CD4-positive, alpha-beta T cell treated with Interleukin-17A for 4 hours (primary cell): ENCODE data around the gene PIP5K1B.
"Not testable (repeated sequence)": the region's sequence is repeated elsewhere in the genome, so short reads cannot be mapped to it uniquely, and the experiment has no call there.

Source experiments
- DNase-seq: peaks from one replicate; pipeline ENCODE4 v3.0.0-alpha.2; 2020; ENCODE audit warnings: mixed read lengths

The PIP5K1B gene

DNA sequence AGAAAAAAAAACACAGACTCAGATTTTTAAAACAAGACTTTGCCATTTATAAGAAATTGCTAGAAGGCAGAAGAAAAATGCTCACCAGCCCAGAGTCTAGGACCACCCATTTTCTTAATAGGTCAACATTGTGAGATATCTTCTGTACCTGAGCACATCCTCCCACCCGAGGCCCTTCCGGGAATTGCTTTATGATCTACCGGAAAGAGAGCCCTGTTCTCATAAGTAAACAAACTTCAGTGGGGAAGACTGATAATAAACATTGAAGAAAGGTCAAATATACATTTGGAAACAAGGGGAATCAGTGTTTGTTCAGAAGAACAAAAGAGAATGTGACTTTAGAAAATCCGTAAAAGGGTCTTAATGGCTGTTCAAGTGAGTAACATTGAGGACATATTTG, 264.5 kb downstream of the PIP5K1B start:
- DNase-seq = no peak

DNA sequence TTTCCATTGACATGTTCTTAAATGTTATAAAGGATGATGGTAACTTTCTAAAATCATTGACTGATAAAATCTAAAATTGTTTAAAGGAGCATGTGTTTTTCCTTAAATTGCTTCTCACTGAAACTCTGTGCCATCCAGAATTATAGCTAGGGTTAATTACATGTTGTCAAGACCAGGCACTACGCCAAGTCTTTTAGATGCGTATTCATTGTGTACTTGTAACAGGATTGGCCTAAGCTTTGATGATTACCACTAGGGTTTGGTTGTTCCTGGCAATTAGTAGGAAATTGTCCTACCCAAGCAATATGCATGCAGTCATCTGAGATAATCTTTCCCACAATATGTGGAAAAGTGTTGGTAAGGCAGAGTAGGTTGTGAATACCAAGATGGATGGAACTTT, 265.1 kb downstream of the PIP5K1B start:
- no peak for DNase-seq

DNA sequence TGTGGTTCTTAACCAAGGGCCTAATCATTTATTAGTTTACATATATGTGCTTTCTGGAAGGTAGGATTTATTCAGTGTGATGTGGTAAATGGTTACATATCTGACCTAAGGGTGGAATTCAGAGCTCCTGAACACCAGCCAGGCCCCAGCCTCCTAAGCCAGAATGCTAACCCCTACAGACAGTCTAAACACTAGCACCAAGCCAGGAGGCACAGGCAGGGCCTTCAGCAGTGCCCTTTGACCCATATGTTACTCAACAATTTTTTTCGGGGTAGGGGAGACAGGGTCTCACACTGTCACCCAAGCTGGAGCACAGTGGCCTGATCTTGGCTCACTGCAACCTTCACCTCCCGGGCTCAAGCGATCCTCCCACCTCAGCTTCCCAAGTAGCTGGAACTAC, 268.6 kb downstream of the PIP5K1B start:
- no peak for DNase-seq

DNA sequence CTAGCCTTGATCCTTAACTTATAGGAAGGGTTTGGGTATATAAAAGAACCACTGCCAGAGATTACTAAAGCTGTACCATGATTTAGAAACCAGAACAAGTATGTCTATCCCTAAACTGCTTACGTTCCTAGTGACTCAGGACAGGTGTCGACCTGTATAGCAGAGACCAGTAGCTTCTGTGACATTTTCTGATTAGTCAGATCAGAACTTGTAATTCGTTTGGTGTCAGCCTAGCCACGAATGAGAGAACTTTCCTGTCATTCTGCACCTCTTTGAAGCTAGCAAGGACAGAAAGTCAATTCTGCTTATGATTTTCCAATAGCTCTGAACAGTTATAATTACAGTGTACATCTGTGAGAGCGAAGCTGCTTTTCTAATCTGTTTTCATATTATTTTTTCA, 269.4 kb downstream of the PIP5K1B start:
- DNase-seq = no peak

DNA sequence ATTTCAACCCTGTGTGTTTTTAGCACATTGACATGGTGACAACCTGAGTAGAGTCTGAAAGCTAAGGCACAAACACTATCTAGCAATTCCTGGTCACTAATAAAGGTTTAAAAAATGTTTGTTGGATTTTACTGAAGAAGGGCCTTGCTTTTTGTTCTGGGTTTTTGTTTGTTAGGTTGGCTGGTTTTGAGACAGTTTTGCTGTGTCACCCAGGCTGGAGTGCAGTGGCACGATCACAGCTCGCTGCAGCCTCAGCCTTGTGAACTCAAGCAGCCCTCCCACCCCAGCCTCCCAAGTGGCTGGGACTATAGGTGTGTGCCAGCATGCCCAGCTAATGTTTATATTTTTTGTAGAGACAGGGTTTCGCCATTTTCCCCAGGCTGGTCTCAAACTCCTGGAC, 269.9 kb downstream of the PIP5K1B start:
- DNase-seq = no peak

DNA sequence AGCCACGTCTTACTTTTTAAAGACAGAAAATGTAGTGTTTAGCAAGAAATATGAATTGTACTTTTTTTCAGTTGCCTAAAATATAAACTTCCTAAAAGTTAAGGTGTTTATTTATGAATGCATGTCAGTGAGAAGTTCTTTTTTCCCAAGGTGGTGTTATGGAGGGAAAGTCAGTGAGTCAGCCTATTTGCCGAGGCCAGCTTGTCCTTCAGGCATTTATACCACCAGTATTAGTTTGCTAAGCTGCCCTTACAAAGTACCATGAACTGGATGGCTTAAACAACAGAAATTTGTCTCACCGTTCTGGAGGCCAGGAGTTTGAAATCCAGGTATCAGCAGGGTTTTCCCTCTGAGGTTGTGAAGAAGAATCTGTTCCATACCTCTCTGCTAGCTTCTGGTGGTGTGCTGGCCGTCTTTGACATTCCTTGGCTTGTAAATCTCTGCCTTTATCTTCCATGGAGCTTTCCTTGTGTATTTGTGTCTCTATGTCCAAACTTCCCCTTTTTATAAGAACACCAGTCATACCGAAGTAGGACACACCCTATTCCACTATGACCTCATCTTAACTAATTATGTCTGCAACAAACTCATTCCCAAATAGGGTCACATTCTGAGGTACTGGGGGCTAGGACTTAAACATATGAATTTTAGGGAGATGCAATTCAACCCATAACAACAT, 270.5 kb downstream of the PIP5K1B start:
- DNase-seq = no peak

DNA sequence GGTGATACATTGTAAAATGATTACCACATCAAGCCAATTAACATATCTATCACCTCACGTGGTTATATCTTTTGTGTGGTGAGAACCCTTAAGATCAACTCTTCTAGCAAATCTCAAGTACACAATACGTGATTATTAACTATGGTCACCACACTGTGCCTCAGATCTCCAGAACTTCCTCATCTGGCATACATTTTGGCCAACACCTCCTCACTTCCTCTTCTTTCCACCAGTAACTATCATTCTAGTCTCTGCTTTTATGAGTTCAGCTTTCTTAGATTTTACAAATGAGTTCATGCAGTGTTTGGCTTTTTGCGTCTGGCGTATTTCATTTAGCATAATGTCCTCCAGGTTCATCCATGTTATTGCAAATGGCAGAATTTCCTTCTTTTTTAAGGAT, 273.0 kb downstream of the PIP5K1B start:
- DNase-seq = no peak

DNA sequence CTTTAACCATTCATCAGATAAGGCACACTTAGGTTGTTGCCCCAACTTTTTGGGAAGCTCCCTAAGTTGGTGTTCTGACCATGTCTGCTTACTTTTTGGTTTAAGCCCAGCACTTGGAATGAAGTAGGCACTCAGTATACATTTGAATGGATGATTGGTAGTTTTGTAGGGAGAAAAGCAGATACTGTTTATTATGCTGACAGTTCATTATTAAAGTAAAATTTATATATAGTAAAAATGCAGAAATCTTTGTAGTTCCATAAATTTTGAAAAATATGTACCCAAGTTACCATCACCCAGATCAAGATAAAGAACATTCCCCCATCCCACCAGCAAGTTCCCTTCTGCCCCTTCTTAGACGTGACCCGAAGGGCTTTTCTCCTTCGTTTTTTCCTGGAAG, 273.5 kb downstream of the PIP5K1B start:
- no peak for DNase-seq

DNA sequence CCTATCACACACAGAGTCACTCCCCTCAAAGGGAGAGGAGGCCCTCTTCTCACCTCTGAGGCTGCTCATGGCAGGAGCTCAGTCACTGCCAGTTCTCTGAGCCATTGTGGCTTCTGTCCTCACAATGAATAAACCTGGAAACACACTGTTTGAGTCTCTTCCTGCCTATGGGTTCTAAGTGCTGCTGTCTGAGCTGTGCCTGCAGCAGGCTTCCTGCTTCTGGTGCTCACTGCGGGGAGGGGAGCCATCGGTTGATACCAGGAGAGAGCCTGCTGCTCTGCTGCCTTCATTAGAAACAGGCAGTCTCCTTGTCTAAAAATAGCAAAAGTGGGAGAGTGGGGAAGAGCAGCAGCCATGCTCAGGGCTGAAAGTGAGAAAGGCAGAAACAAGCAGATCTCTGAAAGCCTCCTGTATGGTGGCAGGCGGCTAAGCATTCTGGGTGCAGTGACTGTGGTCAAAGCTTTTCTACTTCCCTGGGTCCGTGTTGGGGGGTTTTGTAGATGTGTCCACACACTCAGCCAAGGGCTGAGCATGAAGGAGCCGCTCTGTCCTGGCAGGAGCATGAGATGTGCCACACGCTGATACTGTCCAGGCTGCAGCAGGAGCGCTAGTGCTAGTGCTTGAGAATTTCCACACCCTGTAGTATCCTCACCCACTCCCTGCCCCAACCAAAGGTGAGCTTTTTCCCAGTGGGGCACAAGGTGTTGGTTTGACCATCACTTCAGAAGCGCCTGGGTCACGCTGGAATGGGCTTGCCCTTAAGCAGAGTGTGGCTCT, 274.7 kb downstream of the PIP5K1B start:
- DNase-seq = peak; percentile 37

DNA sequence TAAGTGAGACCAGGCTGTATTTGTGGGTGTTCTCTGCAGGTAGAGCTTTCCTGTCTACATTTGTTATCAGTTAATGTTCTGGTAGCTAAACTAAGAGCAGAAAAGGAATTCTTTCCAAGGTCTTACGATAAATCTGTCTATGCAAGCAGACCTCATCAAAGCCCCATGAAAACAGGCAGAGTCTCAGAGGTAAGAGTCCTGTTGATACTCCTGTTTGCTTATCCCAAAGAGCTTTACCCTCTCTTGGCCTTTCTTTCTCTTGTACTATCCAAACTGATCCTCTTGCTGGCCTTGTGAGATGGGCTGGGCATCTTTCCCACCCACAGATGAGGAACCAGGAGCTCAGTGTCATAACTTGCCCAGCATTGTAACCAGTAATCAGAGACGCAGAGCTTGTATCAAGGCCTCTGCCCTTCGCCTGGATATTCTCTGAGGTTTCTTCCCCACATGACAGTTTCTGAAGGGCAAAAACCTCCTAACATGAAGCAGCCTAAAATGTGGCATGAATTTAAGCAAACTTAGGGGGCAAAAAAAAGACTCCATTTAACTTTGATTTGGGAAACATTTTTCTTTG, 275.4 kb downstream of the PIP5K1B start:
- no peak for DNase-seq

DNA sequence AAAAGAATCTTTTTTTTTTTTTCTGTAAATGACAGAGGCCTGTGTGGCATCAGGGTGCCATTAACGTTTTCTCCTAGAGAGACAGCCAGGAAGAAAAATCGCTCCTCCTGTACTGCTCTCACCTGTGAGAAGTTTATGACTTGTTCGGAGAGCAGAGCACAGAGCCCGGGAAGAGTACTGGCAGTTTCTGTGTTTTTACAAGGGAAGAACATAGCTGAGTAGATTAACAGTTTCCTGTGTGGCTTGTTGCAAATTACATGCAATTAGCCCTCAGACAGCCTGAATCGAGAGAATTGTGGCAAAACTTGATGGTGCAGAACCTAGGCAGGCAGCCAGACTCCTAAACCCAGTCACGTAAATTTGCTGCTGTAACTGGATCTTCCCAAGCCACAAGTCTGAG, 276.7 kb downstream of the PIP5K1B start:
- no peak for DNase-seq

DNA sequence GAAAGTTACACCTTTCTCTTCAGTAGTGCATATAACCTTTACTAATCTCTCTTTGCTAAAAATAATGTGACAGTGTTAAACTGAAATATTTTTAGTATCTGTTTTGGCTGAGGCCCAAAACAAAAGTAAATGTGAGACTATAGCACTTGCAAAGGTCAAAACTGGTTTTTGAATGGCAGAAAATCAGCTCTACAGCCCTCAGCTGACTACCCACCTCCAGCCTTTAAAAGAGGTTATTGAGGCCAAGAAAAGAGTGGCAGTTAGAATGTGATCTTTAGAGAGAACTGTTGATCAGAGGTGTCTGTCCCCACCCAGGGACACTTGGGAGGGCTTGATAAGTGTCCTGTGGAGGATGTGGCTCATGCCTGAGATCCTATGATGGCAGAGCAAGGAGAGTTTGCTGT, 278.0 kb downstream of the PIP5K1B start:
- no peak for DNase-seq

DNA sequence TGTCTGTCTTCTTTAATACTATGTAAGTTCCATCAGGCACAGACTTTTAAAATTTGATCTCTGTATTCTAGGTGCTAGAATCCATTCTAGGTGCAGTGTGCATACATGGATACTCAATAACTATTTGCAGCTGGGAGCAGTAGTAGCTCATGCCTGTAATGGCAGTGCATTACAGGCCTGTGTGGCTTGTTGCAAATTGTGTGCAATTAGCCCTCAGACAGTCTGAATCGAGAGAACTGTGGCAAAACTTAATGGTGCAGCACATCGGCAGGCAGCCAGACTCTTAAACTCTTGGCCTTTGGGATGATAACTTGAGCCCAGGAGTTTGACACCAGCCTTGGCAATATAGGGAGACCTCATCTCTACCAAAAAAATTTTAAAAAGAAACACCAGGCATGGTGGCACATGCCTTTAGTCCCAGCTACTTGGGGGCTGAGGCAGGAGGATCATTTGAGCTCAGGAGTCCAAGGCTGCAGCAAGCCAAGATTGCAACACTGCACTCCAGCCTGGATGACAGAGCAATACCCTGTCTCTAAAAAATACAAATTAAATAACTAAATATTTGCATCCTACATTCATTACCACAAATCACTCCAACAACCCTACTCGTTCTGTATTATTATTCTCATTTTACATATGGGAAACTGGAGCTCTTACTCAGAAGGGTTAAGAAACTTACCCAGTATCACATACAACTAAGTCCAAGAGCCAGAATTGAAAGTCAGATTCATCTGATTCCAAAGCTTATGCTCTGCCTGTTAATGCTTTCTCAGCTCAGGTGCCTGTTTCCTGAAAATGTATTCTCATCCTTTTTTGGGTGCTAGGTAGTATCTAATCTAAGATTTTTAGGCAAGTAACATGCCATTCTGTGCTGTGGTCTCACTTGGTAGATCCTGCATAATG, 278.7 kb downstream of the PIP5K1B start:
- DNase-seq = no peak

DNA sequence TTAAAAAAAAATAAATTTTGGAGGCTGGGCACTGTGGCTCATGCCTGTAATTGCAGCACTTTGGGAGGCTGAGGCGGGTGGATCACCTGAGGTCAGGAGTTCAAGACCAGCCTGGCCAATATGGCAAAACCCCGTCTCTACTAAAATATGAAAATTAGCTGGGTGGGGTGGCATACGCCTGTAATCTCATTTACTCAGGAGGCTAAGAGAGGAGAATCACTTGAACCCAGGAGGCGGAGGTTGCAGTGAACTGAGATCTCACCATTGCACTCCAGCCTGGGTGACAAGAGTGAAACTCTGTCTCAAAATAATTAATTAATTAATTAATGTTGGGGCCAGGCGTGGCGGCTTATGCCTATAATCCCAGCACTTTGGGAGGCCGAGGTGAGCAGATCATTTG, 281.9 kb downstream of the PIP5K1B start:
- not testable (repeated sequence) for DNase-seq

DNA sequence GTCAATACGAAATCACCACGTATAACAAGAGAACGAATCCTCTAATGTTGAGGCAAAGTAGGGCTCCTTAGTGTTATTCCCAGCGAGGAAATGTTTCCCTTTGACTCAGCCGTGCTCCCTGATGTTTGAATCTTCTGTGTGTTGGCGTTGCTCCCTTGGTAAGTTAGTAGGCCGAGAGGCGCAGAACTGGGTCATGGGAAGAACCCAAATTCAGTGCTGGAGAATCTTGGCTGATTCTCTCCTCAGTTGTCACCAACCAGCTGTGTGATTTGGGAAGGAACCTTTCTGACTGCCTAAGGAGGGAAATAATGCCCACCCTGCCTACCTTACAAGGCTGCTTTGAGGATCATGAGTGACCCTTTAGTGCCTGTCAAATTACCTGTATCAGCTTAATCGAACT, 286.4 kb downstream of the PIP5K1B start:
- DNase-seq = no peak

DNA sequence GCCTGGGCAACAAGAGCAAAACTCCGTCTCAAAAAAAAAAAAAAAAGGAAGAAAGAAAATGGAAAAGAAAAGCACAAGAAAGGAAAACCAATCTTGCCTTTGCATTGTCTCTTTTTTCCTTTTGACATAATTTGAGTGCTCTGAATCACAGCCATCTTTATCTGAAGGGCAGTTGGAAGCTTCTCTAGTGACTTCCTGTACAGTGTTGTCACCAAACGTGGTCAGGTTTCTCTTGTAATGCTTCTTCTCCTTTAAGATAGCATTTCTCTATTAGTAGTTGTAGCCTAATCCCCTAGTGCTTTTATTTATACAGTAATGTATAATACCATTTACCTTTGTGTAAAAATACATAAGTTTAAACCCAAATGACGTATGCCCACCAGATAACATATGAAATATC, 290.7 kb downstream of the PIP5K1B start:
- DNase-seq = no peak

DNA sequence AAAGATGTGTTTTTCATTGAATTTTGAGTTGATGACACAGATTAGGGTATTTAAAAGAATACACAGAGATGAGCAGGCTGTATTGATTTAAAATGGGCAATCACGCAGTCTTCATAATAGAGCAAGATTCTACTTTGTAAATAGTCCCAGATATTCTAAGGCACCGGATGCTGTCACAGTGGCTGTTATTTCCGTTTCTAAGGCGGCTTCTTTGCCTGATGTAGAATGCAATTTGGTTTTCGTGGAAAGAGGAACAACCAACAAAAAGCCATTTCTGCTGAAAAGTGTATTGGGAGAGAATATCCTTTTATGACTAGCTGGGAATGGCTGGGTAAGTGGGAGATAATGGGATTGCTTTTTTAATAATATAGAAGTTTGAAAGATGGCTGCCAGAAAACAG, 291.4 kb downstream of the PIP5K1B start:
- no peak for DNase-seq

DNA sequence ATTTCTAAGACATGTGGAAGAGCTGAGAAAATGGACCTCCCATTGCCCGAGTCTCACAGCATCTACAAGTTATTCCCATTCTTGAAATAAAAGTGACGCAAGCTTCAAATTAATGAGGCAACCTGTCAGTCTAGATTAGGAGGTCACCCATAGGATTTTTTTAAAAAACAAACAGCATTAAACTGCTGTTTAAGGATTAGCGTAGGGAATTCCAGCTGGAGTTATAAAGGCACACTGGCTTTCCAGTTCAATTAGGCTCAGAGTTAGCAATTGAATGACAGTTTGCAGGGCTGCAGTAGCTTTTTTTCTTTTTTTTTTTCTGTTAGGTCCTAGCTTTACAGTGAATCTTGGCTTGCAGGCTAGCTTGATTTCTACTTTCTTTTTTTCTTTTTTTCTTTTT, 292.6 kb downstream of the PIP5K1B start:
- DNase-seq = no peak

DNA sequence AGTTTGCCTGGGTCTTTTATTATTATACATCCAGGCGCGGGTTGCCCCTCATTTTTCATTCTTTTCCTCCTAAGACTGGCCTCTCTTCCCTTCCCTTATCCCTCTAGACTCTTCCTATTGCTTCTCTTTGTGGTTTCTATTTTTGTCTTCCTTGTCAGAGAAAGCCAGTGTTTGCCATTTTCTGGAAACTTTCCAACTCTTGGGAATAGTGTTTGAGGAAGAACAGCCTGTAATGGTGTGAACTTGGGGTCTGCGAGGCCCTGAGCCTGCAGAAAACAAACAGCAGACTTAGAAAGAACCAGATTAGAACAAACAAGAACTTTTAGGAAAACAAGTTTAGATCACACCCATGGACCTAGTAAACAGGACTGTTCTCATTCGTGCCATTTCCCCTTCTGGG, 293.3 kb downstream of the PIP5K1B start:
- no peak for DNase-seq

DNA sequence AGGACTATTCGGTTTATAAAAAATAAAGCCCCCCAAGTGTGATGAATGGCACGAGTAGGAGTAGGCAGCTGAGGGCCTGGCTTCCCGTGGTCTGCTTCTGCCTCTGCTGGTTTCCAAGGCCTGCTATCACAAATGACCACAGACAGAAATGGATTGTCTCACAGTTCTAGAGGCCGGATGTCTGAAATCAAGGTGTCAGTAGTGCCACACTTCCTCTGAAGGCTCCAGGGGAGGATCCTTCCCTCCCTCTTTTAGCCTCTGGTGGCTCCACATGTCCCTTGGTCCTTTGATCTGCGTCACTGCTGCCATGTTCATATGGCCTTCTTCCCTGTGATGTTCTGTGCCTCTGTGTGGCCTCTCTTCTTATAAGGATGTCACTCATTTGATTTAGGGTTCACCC, 293.8 kb downstream of the PIP5K1B start:
- DNase-seq = no peak

DNA sequence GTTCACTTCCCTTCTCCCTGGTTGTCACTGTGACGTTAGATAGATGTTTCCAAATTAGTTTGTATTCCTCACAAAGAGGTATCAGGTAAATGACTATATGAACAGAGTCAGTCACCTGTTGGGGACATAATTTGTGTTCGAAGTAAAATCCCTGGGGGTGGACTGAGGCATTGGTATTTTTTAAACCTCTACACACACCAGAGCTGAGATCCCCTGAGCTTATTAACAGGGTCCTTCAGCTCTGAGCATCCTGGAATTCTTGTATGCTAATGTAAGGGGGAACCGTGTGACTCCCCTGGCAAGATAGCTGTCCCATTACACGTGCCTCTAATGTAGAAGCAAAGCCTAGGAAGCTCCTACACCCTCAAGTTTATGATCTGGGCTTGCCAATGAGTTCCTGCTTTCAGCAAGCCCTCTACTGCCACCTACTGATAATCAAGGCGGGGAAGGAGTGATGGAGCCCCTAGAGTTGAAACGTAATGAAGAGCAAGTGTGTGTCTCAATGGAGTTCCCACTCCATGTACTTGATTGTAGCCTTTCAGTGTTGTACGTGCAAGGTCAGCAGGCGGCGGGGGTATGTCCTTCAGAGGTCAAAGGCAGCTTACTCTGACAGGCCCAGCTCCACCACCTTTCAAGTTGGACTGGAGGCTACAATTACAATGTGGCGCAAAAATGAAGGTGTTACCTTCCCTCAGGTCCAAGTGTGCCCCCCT, 294.5 kb downstream of the PIP5K1B start:
- peak; percentile 71 for DNase-seq

DNA sequence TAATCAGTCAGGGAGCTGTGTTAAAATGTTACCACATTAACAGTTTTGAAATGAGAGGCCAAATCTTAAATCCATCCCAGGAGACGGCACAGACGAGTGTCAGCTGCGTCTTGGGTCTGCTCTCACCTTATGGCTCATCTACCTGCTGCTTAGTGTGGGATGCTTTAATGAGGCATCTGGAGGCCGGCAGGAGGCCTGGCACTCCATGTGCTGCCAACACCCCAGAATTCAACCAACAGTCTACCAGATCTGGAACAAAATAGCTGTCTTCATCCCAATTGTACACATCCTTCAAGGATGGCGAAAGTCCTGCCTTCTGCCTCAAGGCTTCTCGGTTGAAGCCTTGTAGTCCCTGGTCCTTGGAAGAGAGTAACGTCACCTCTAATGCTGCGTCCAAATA, 296.9 kb downstream of the PIP5K1B start:
- DNase-seq = no peak

DNA sequence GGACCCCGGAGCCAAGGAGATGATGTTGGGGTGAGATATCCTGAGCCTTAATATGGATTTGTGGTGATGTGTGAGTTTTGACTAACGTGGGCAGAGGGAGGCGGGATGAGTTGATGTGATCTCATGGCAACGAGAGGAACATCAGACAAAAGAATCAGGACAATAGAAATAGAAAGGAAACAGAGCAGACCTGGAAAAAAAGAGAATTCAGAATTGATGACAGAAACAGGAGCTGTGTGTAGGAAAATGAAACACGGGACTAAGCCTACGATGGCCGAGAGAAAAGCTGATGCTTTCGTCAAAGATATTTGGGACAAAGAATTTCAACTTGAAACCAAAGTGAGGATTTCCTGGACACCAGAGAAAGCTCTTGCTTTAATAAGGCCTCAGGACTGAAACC, 298.0 kb downstream of the PIP5K1B start:
- DNase-seq = no peak
